MM.1S (cell line): ENCODE results near the gene CD226.

Source experiments
- DNase-seq: peaks from one replicate; pipeline ENCODE4 v3.0.0-alpha.2; 2015
- H2AFZ ChIP-seq: fragments of 300-600 bp; sonication (generic); 2 replicates; pipeline ENCODE4 v1.6.0; 2016; ENCODE audit warnings: antibody characterized with exemption, low read length
- H3F3A ChIP-seq: fragments of 300-600 bp; sonication (generic); 2 replicates; pipeline ENCODE4 v1.6.1; 2016; ENCODE audit warnings: mild to moderate bottlenecking, antibody characterized with exemption, low read length, moderate library complexity, mixed read lengths; ENCODE audit not compliant: insufficient read depth
- H3K27ac ChIP-seq: fragments of 300-600 bp; sonication (generic); 2 replicates; pipeline ENCODE4 v1.5.1; 2016; ENCODE audit warnings: mild to moderate bottlenecking, low read length
- H3K27me3 ChIP-seq: fragments of 300-600 bp; sonication (generic); replicated peaks from 2 replicates; pipeline ENCODE4 v1.6.0; 2016; ENCODE audit warnings: low read length; ENCODE audit not compliant: insufficient read depth
- H3K36me3 ChIP-seq: fragments of 300-600 bp; sonication (generic); replicated peaks from 2 replicates; pipeline ENCODE4 v1.6.1; 2016; ENCODE audit warnings: mild to moderate bottlenecking, low read length, mixed read lengths; ENCODE audit not compliant: insufficient read depth
- H3K4me1 ChIP-seq: fragments of 300-600 bp; sonication (generic); 2 replicates; pipeline ENCODE4 v1.6.1; 2016; ENCODE audit warnings: low read length, mixed read lengths
- H3K4me2 ChIP-seq: fragments of 300-600 bp; sonication (generic); 2 replicates; pipeline ENCODE4 v1.6.0; 2016; ENCODE audit warnings: low read depth, low read length
- H3K4me3 ChIP-seq: fragments of 300-600 bp; sonication (generic); 2 replicates; pipeline ENCODE4 v1.5.1; 2016; ENCODE audit warnings: low read length, mixed read lengths
- H3K79me2 ChIP-seq: fragments of 300-600 bp; sonication (generic); 2 replicates; pipeline ENCODE4 v1.6.1; 2016; ENCODE audit warnings: mixed run types, low read length, mixed read lengths
- H3K9ac ChIP-seq: fragments of 300-600 bp; sonication (generic); 2 replicates; pipeline ENCODE4 v1.6.1; 2016; ENCODE audit warnings: low read length, mixed read lengths
- H3K9me2 ChIP-seq: fragments of 300-600 bp; sonication (generic); replicated peaks from 2 replicates; pipeline ENCODE4 v1.6.1; 2016; ENCODE audit warnings: mild to moderate bottlenecking, low read length, mixed read lengths; ENCODE audit not compliant: insufficient read depth
- H3K9me3 ChIP-seq: fragments of 300-600 bp; sonication (generic); replicated peaks from 2 replicates; pipeline ENCODE4 v1.6.1; 2016; ENCODE audit warnings: mild to moderate bottlenecking, low read length, mixed read lengths; ENCODE audit not compliant: insufficient read depth
- H4K20me1 ChIP-seq: fragments of 300-600 bp; sonication (generic); 2 replicates; pipeline ENCODE4 v1.6.1; 2016; ENCODE audit warnings: mild to moderate bottlenecking, low read length, moderate library complexity, mixed read lengths; ENCODE audit not compliant: insufficient read depth
- CTCF ChIP-seq: fragments of 300-600 bp; sonication (generic); IDR thresholded peaks from 2 replicates; pipeline ENCODE4 v1.5.1; 2016; ENCODE audit warnings: antibody characterized with exemption, low read length, mixed read lengths
- EZH2 ChIP-seq: fragments of 300-600 bp; sonication (generic); optimal IDR thresholded peaks from 2 replicates; pipeline ENCODE3; 2017; ENCODE audit warnings: low read depth, mild to moderate bottlenecking, antibody characterized with exemption, low read length, mixed read lengths
- EZH2phosphoT487 ChIP-seq: fragments of 300-600 bp; sonication (generic); IDR thresholded peaks from 2 replicates; pipeline ENCODE4 v1.6.1; 2018; ENCODE audit warnings: antibody characterized with exemption, low read length

CD226 gene

DNA sequence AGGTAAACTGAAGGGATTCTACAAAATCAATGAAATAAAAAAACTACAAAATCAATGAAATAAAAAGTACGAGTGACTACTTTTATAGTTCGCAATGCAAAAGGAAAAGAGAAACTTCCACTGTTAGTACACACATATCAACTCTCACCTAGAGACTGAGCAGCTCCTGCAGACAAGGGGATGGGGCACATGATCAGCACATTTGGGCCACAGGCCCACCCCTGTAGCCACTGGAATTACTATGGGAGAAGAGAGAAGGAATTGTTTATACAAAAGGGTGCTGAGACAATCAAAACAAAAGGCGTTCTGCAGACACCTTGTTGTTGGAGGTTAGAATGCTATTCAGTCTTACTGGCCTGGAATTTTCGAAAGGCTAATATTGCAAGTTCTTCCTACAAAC, 34.7 kb upstream of the CD226 start:
- Histone ChIP-seq H3K9me3 (no peaks in the 10 kb centered on the region), H3K36me3 (no peaks in the 10 kb centered on the region), H3K27ac (no peak overlapping the region), H3F3A (no peaks in the 10 kb centered on the region), H3K4me3 (no peak overlapping the region), H2AFZ (no peak overlapping the region), H3K27me3 (no peaks in the 10 kb centered on the region), H3K79me2 (no peaks in the 10 kb centered on the region), H3K9me2 (no peaks in the 10 kb centered on the region), H3K4me1 (no peaks in the 10 kb centered on the region), H3K9ac (no peak overlapping the region), H3K4me2 (no peak overlapping the region), H4K20me1 (no peaks in the 10 kb centered on the region)
- DNase-seq: no peak
- TF ChIP-seq EZH2phosphoT487 (no peak), EZH2 (no peak), CTCF (no peak)

GRCh38 chr18:69981948-69982347, 34.3 kb upstream of the CD226 start:
- Histone ChIP-seq H3K79me2 (no peaks in the 10 kb centered on the region), H3K9me3 (no peaks in the 10 kb centered on the region), H3K4me2 (no peak overlapping the region), H4K20me1 (no peaks in the 10 kb centered on the region), H3K9ac (no peak overlapping the region), H3F3A (no peaks in the 10 kb centered on the region), H3K4me3 (no peak overlapping the region), H3K27ac (no peak overlapping the region), H3K9me2 (no peaks in the 10 kb centered on the region), H3K36me3 (no peaks in the 10 kb centered on the region), H3K27me3 (no peaks in the 10 kb centered on the region), H3K4me1 (no peaks in the 10 kb centered on the region), H2AFZ (no peak overlapping the region)
- TF ChIP-seq EZH2phosphoT487 (no peak), EZH2 (no peak), CTCF (no peak)
- no peak for DNase-seq

DNA sequence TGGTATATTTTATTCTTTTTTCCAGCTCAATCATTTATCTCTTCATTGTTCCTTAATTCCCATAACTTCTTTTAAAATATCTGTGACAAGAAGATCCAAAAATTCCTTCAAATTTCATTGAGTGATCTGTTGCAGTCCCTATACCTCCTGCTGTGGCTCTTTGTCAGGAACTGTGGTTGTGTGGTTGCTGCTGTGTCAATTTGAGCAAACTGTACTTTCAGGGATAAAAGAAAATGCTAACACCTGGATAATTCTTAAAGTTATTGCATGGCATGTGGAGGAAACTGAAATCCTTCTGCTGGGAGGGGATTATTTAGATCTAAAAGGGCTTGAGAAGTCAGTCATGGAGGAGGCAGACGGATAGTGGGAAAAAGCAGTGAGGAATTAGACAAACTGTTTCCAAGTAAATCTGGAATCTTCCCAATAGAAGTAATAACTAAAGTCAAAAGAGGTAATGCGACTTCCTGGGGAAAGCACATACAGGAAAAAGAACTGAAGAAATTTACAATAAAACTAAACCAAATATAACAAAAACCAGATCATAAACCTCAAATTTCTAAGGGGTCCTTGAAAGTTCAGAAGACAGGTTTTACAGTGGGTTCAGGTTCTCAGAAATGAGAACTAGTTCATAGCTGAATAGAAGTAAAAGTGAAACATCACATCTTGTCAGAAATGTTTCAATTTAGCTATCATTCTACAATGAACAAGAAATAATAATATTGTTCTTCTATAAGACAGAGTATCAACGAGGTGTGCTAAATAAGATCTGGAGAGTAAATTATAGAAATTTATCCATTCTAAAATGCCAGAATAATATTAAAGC, 33.5 kb upstream of the CD226 start:
- Histone ChIP-seq H4K20me1 (no peaks in the 10 kb centered on the region), H3K9me3 (no peaks in the 10 kb centered on the region), H3K9ac (no peak overlapping the region), H3K27me3 (no peaks in the 10 kb centered on the region), H3K4me2 (no peak overlapping the region), H3K36me3 (no peaks in the 10 kb centered on the region), H3K79me2 (no peaks in the 10 kb centered on the region), H3K4me1 (no peaks in the 10 kb centered on the region), H3F3A (no peaks in the 10 kb centered on the region), H3K27ac (no peak overlapping the region), H2AFZ (no peak overlapping the region), H3K4me3 (no peak overlapping the region), H3K9me2 (no peaks in the 10 kb centered on the region)
- TF ChIP-seq EZH2 (no peak), CTCF (no peak), EZH2phosphoT487 (no peak)
- no peak for DNase-seq
